ENCODE results near the gene TMEM270. TPM values are rescaled to one million over a fixed set of nuclear protein-coding genes. Genes with fewer than 3 reads are reported as not detected.
A peak's percentile ranks its signal among the peaks of the same experiment; 100 is the strongest.
"Not testable (repeated sequence)": the region's sequence is repeated elsewhere in the genome, so short reads cannot be mapped to it uniquely, and the experiment has no call there.

TMEM270 gene
- total RNA-seq, 3 donors from 2014 or later: not detected

GRCh38 chr7:73840715-73841379, 20.1 kb upstream of the TMEM270 start:
- H3K4me3 ChIP-seq: no peak overlapping the region
- TF ChIP-seq, protein P1, sequence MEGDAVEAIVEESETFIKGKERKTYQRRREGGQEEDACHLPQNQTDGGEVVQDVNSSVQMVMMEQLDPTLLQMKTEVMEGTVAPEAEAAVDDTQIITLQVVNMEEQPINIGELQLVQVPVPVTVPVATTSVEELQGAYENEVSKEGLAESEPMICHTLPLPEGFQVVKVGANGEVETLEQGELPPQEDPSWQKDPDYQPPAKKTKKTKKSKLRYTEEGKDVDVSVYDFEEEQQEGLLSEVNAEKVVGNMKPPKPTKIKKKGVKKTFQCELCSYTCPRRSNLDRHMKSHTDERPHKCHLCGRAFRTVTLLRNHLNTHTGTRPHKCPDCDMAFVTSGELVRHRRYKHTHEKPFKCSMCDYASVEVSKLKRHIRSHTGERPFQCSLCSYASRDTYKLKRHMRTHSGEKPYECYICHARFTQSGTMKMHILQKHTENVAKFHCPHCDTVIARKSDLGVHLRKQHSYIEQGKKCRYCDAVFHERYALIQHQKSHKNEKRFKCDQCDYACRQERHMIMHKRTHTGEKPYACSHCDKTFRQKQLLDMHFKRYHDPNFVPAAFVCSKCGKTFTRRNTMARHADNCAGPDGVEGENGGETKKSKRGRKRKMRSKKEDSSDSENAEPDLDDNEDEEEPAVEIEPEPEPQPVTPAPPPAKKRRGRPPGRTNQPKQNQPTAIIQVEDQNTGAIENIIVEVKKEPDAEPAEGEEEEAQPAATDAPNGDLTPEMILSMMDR (IDR thresholded peaks at IDR 0.05): no peak
- ATAC-seq (no peak), DNase-seq (no peak)
- H3K36me3 ChIP-seq (ENCODE audit: low read depth): no peaks in the 10 kb centered on the region
- H3K4me1 ChIP-seq (ENCODE audit: low read depth): no peaks in the 10 kb centered on the region
- H3K9me3 ChIP-seq: no peaks in the 10 kb centered on the region
- intact Hi-C loops (cut with DNase I, micrococcal nuclease): no loop called here

DNA sequence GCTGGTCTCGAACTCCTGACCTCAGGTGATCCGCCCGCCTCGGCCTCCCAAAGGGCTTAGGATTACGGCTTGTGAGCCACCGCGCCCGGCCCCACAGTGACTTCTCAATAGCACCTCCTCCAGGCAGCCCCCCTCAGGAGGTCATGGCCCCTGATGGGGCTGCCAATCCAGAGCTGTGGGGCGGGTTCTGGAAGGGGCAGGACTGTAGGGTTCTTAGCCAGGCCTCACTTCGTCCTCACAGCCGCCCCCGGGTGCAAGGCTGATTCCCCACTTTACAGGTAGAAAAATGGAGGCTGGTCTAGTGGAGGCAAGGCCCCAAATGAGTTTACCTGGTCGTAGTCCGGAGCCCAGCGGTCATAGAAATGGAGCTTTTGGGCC, 19.3 kb upstream of the TMEM270 start:
- DNase-seq: peak in 2 of 3 donors; percentile 36 to 60
- H3K36me3 ChIP-seq (ENCODE audit: low read depth): no peaks in the 10 kb centered on the region
- H3K4me1 ChIP-seq (ENCODE audit: low read depth): no peaks in the 10 kb centered on the region
- TF ChIP-seq, protein P1 (IDR thresholded peaks at IDR 0.05): no peak
- intact Hi-C loops (cut with DNase I, micrococcal nuclease): no loop called here
- no peak overlapping the region for H3K4me3 ChIP-seq
- H3K9me3 ChIP-seq: no peaks in the 10 kb centered on the region
- ATAC-seq: peak; percentile 26

- Histone ChIP-seq H3K4me3 (peak within 1 kb of the TSS; percentile 19), H3K4me1 (ENCODE audit: low read depth) (no peaks in the 10 kb centered on the region), H3K36me3 (ENCODE audit: low read depth) (no peaks in the 10 kb centered on the region), H3K9me3 (no peaks in the 10 kb centered on the region)
- peak; percentile 97 for ATAC-seq
- TF ChIP-seq, protein P1 (IDR thresholded peaks at IDR 0.05): no peak
- intact Hi-C loops (cut with DNase I, micrococcal nuclease): no loop called here
- peak; percentile 94 to 96 (median 95) for DNase-seq
These were observed 18.6 kb upstream of the TMEM270 start, which contains the start of gene METTL27 for GRCh38 chr7:73842067-73842976. TSS of gene METTL27 (minus strand) at chr7:73842516. CDS start at chr7:73842140, 376 bp downstream.

DNA sequence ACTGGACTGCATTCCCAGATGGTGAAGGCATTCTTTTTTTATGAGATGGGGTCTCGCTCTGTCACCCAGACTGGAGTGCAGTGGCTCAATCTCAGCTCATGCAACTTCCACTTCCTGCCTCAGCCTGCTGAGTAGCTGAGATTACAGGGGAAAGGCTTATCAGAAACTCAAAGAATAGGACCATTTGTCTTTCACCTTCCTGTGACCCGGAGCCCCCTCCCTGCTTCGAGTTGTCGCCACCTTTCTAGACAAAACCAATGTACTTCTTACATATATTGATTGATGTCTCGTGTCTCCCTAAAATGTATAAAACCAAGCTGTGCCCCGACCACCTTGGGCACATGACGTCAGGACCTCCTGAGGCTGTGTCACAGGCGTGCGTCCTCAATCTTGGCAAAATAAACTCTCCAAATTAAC, 16.8 kb upstream of the TMEM270 start:
- Histone ChIP-seq H3K4me1 (ENCODE audit: low read depth) (peaks cover 2% of the 10 kb centered on the region), H3K4me3 (no peak overlapping the region), H3K9me3 (no peaks in the 10 kb centered on the region), H3K36me3 (ENCODE audit: low read depth) (no peaks in the 10 kb centered on the region)
- TF ChIP-seq, protein P1 (IDR thresholded peaks at IDR 0.05): no peak
- no peak for DNase-seq
- ATAC-seq: no peak
- intact Hi-C loops (cut with DNase I, micrococcal nuclease): no loop called here

DNA sequence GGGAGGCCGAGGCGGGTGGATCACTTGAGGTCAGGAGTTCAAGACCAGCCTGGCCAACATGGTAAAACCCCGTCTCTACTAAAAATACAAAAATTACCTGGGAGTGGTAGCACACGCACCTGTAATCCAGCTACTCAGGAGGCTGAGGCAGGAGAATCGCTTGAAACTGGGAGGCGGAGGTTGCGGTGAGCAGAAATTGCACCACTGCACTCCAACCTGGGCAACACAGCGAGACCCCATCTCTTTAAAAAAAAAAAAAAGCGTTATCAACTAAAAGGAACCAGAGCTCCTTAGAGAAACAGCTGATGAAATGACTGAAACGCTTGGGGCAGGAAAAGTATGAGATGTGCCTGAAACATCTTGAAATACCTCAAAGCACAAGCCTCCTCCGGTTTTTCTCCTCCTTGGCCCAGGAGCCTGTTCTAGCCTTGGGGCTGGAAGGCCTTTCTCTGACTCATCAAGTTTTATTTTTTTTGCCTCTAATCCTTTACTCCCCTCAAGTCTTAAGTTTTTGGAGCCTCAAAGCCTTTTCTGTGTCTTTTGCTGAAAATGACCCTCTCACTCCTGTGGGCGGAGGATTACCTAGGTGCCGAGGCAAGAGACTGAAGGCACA, 16.0 kb upstream of the TMEM270 start:
- DNase-seq (no peak), ATAC-seq (no peak)
- H3K36me3 ChIP-seq (ENCODE audit: low read depth): no peaks in the 10 kb centered on the region
- H3K9me3 ChIP-seq: no peaks in the 10 kb centered on the region
- TF ChIP-seq, protein P1 (IDR thresholded peaks at IDR 0.05): no peak
- no peak overlapping the region for H3K4me3 ChIP-seq
- peaks cover 7% of the 10 kb centered on the region for H3K4me1 ChIP-seq (ENCODE audit: low read depth)
- intact Hi-C loops (cut with DNase I, micrococcal nuclease): no loop called here

GRCh38 chr7:73845701-73846195, 15.2 kb upstream of the TMEM270 start:
- intact Hi-C loops (cut with DNase I, micrococcal nuclease); H3K4me3 ChIP-seq; DNase-seq; ATAC-seq; H3K36me3 ChIP-seq (ENCODE audit: low read depth); H3K9me3 ChIP-seq; H3K4me1 ChIP-seq (ENCODE audit: low read depth): not testable (repeated sequence)

Data from mucosa of descending colon (tissue), 3 donors.